SKM-1 treated with dmso at 0.1 percent for 144 hours (cell line): Measurements from ENCODE around the gene OTOP1.
"Not testable (repeated sequence)": the region's sequence is repeated elsewhere in the genome, so short reads cannot be mapped to it uniquely, and the experiment has no call there.

Experiments used
- DNase-seq: peaks from one replicate; lab custom pipeline; 2025; ENCODE audit not compliant: unreplicated experiment; lab: John Stamatoyannopoulos, UW

OTOP1 gene

GRCh38 chr4:4226606-4227438, at the start of gene OTOP1:
Gene OTOP1, minus strand, starts transcription at chr4:4226929. Its CDS starts 65 bp downstream, at chr4:4226864.
- no peak for DNase-seq

GRCh38 chr4:4274226-4274625, 47.5 kb upstream of the OTOP1 start:
- DNase-seq, result no peak

GRCh38 chr4:4271912-4272311, 45.2 kb upstream of the OTOP1 start:
- DNase-seq, result no peak

GRCh38 chr4:4270529-4270928, 43.8 kb upstream of the OTOP1 start:
- no peak for DNase-seq

- no peak for DNase-seq
These were observed 43.1 kb upstream of the OTOP1 start for GRCh38 chr4:4269856-4270255.

- no peak for DNase-seq
These were observed 42.6 kb upstream of the OTOP1 start for GRCh38 chr4:4269331-4269731.

- DNase-seq, result peak; percentile 56
These were observed 42.0 kb upstream of the OTOP1 start for GRCh38 chr4:4268776-4269175.

GRCh38 chr4:4267981-4268380, 41.3 kb upstream of the OTOP1 start:
- DNase-seq, result no peak

GRCh38 chr4:4260185-4260751, 33.5 kb upstream of the OTOP1 start:
- DNase-seq, result peak; percentile 74

- no peak for DNase-seq
These were observed 32.9 kb upstream of the OTOP1 start for GRCh38 chr4:4259484-4260100.

GRCh38 chr4:4257705-4258104, 31.0 kb upstream of the OTOP1 start:
- not testable (repeated sequence) for DNase-seq

GRCh38 chr4:4256799-4257198, 30.1 kb upstream of the OTOP1 start:
- DNase-seq, result no peak

- DNase-seq, result no peak
These were observed 27.9 kb upstream of the OTOP1 start for GRCh38 chr4:4254666-4255065.

GRCh38 chr4:4254199-4254598, 27.5 kb upstream of the OTOP1 start:
- no peak for DNase-seq

GRCh38 chr4:4249866-4250265, 23.1 kb upstream of the OTOP1 start:
- no peak for DNase-seq

- DNase-seq, result not testable (repeated sequence)
These were observed 22.6 kb upstream of the OTOP1 start for GRCh38 chr4:4249342-4249741.

GRCh38 chr4:4248885-4249203, 22.1 kb upstream of the OTOP1 start:
- DNase-seq, result no peak

- peak; percentile 89 for DNase-seq
These were observed 21.5 kb upstream of the OTOP1 start, which contains the start of gene TMEM128 for GRCh38 chr4:4248029-4248884. Gene TMEM128, minus strand, starts transcription at chr4:4248223. Its CDS starts 21 bp downstream, at chr4:4248202.

- no peak for DNase-seq
These were observed 20.9 kb upstream of the OTOP1 start for GRCh38 chr4:4247696-4248028.

GRCh38 chr4:4245172-4245571, 18.4 kb upstream of the OTOP1 start:
- no peak for DNase-seq

GRCh38 chr4:4239551-4239950, 12.8 kb upstream of the OTOP1 start:
- DNase-seq, result not testable (repeated sequence)
